ENCODE data around the gene NUDT17.
A peak's percentile ranks its signal among the peaks of the same experiment; 100 is the strongest.
"Not testable (repeated sequence)": the region's sequence is repeated elsewhere in the genome, so short reads cannot be mapped to it uniquely, and the experiment has no call there.

NUDT17 gene, protein sequence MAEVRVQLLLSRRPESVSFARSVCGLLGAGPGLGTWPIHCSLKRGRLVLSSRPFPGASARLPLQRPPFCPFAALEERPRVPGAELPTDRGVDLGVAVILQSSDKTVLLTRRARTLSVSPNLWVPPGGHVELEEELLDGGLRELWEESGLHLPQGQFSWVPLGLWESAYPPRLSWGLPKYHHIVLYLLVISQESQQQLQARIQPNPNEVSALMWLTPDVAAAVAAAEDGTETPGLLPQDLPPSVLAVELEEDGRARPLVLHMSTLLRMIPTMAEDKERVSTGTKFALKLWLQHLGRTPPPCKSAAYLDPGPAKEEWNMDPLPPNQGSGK

GRCh38 chr1:145845514-145846161 is at the start of gene NUDT17:
Gene NUDT17 (plus strand): TSS chr1:145845630. CDS start chr1:145845641, 11 bp downstream.
- Mint-ChIP-seq H3K36me3 (ENCODE audit: low read depth) (peaks cover 43% of the 10 kb centered on the region), H3K27ac (peak within 1 kb of the TSS; percentile 26), H3K4me3 (no peak within 1 kb of the TSS), H3K27me3 (no peaks in the 10 kb centered on the region), H3K9me3 (no peaks in the 10 kb centered on the region), H3K4me1 (ENCODE audit: low read depth) (peaks cover 19% of the 10 kb centered on the region)
- DNase-seq, result peak; percentile 86

DNA sequence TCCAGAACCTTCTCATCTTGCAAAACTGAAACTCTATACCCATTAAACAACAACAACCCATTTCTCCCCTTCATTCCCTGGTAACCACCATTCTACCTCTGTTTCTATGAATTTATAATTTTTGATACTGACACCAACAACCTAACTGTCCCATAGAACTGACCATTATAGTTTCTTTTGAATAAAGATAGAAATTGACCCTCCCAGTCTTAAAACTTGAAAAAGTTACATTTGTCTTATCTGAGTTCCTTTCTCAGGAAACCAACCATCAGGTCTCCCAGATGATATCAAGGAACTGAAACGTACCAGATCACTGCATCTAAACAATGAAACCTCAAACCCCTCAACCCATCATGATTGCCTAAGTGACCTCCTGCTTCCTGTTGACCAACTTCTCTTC is 48.7 kb upstream of the NUDT17 start:
- Mint-ChIP-seq H3K27me3 (no peaks in the 10 kb centered on the region), H3K27ac (no peak overlapping the region), H3K36me3 (ENCODE audit: low read depth) (peaks cover 74% of the 10 kb centered on the region), H3K4me1 (ENCODE audit: low read depth) (peaks cover 32% of the 10 kb centered on the region), H3K4me3 (no peak overlapping the region), H3K9me3 (peaks cover 19% of the 10 kb centered on the region)
- DNase-seq, result no peak

- Mint-ChIP-seq H3K4me1 (ENCODE audit: low read depth) (peaks cover 44% of the 10 kb centered on the region), H3K9me3 (peaks cover 19% of the 10 kb centered on the region), H3K27ac (no peak overlapping the region), H3K27me3 (no peaks in the 10 kb centered on the region), H3K36me3 (ENCODE audit: low read depth) (peaks cover 55% of the 10 kb centered on the region), H3K4me3 (no peak overlapping the region)
- no peak for DNase-seq
Observed at GRCh38 chr1:145799806-145800205, 45.6 kb upstream of the NUDT17 start.

DNA sequence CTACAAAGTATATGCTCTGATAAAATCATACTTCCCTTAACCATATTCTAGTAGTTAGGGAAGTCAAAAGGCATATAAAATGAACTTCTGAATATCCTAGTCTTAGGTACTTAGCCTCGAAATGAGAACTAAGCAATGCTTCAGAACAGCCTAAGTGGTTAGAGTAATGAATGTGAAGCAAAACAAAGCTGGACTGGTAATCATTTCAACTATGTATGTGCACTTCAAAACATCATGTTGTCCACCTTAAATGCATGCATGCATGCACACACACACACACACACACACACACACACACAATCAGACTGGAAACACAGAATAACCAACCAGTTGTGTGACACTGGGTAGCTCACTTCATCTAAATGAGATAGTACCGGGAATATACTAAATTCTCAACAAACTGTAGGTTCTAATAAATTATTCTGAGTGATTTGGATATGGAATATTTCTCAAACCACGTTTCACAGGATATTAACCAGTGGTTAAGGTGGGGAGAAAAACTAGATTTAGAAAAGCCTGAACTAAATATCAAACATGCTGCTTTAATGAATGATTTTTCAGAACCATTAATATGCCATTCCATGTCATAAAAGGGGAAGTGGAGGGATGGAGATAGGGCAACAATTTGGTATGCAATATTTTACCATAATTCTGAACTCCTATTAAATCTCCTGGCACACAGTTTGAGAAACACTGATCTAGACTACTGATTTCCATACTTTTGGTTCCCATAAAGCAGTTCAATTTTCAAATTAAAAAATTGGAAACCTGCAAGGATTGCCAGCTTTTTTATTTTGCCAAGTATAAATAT is 41.0 kb upstream of the NUDT17 start:
- Mint-ChIP-seq H3K4me1 (ENCODE audit: low read depth) (peaks cover 53% of the 10 kb centered on the region), H3K27ac (no peak overlapping the region), H3K4me3 (no peak overlapping the region), H3K36me3 (ENCODE audit: low read depth) (peaks cover 17% of the 10 kb centered on the region), H3K9me3 (no peaks in the 10 kb centered on the region), H3K27me3 (no peaks in the 10 kb centered on the region)
- DNase-seq, result no peak

DNA sequence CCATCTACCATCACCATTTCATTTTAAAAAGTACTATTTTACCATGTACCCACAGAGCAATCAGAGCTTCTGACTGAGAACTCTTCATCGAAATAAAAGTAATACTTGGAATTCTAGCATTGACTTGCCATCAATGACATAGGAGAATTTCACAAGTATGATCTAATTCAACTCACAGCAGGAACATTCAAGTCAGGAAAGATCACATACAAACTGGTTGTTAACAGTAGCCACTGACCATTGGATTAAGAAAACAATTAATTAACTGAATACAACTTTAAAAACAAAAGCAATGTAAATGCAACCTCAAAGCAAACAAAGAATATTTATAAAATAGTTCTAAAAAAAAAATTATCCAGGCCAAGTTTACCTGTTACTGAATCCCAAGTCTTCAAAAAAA is 40.4 kb upstream of the NUDT17 start:
- Mint-ChIP-seq H3K4me1 (ENCODE audit: low read depth) (peaks cover 50% of the 10 kb centered on the region), H3K27me3 (no peaks in the 10 kb centered on the region), H3K36me3 (ENCODE audit: low read depth) (peaks cover 11% of the 10 kb centered on the region), H3K4me3 (no peak overlapping the region), H3K9me3 (no peaks in the 10 kb centered on the region), H3K27ac (no peak overlapping the region)
- no peak for DNase-seq

DNA sequence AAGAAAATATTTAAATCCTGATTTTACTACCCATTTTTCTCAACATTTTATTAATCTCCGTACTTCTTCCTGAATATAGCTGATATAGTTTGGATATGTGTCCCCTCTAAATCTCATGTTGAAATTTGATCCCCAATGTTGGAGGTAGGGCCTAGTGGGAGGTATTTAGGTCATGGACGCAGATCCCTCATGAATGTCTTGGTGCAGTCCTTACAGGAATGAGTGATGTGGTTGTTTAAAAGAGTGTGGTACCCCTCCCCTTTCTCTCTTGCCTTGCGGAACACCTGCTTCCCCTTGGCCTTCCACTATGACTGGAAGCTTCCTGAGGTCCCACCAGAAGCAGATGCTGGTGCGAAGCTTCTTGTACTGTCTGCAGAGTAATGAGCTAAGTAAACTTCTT is 39.0 kb upstream of the NUDT17 start:
- peaks cover 44% of the 10 kb centered on the region for H3K4me1 Mint-ChIP-seq (ENCODE audit: low read depth)
- H3K27ac Mint-ChIP-seq, result no peak overlapping the region
- no peaks in the 10 kb centered on the region for H3K9me3 Mint-ChIP-seq
- peaks cover 7% of the 10 kb centered on the region for H3K36me3 Mint-ChIP-seq (ENCODE audit: low read depth)
- no peaks in the 10 kb centered on the region for H3K27me3 Mint-ChIP-seq
- no peak overlapping the region for H3K4me3 Mint-ChIP-seq
- no peak for DNase-seq

DNA sequence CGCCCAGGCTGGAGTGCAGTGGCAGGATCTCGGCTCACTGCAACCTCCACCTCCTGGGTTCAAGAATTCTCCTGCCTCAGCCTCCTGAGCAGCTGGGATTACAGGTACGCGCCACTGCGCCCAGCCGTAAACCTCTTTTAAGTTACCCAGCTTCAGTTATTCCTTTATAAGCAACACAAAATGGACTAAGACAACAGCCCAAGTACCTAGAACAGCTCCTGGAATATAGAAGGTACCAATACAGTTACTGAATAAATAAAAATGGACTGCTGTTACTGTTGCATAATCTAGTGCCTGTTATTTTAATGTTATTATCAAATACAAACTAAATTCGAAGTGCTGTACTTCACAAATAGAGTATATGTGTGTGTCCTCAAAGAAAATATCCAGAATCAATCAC is 38.6 kb upstream of the NUDT17 start:
- peaks cover 4% of the 10 kb centered on the region for H3K36me3 Mint-ChIP-seq (ENCODE audit: low read depth)
- peaks cover 40% of the 10 kb centered on the region for H3K4me1 Mint-ChIP-seq (ENCODE audit: low read depth)
- no peak for DNase-seq
- H3K9me3 Mint-ChIP-seq, result no peaks in the 10 kb centered on the region
- H3K4me3 Mint-ChIP-seq, result no peak overlapping the region
- no peak overlapping the region for H3K27ac Mint-ChIP-seq
- no peaks in the 10 kb centered on the region for H3K27me3 Mint-ChIP-seq

- not testable (repeated sequence) for H3K36me3 Mint-ChIP-seq (ENCODE audit: low read depth); H3K27ac Mint-ChIP-seq; H3K27me3 Mint-ChIP-seq; H3K4me3 Mint-ChIP-seq; DNase-seq; H3K9me3 Mint-ChIP-seq
- H3K4me1 Mint-ChIP-seq (ENCODE audit: low read depth), result peaks cover 14% of the 10 kb centered on the region
Observed at GRCh38 chr1:145812977-145813810, 32.2 kb upstream of the NUDT17 start.

- not testable (repeated sequence) for H3K36me3 Mint-ChIP-seq (ENCODE audit: low read depth); H3K9me3 Mint-ChIP-seq; H3K4me3 Mint-ChIP-seq; DNase-seq; H3K27ac Mint-ChIP-seq; H3K27me3 Mint-ChIP-seq
- H3K4me1 Mint-ChIP-seq (ENCODE audit: low read depth), result peaks cover 19% of the 10 kb centered on the region
Observed at GRCh38 chr1:145818095-145818494, 27.3 kb upstream of the NUDT17 start.

DNA sequence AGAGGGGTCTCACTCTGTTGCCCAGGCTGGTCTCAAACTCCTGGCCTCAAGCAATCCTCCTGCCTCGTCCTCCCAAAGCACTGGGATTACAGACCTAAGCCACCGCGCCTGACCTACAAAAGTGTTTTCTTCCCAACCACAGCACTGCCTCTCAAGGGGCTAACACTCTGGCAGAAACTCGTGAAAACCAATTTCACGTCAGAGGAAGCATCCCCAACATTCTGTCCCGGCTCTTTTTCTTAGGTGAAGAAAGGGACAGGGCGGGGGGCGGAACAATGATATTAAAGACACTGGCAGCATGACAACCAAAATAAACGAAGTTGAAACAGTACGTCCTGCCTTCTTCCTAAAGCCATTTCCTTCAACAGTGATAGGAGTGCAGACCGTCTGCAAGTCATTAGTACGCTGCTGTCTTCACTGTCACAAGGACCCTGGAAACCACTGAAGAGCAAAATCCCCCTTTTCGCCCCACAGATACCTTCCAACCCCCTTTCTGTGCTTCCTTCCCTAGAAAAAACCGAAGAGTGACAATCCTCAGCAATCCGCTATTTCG is 22.6 kb upstream of the NUDT17 start:
- Mint-ChIP-seq H3K36me3 (ENCODE audit: low read depth) (peaks cover 39% of the 10 kb centered on the region), H3K4me3 (peak overlapping the region; percentile 25), H3K4me1 (ENCODE audit: low read depth) (peaks cover 38% of the 10 kb centered on the region)
- not testable (repeated sequence) for H3K27me3 Mint-ChIP-seq, H3K27ac Mint-ChIP-seq, DNase-seq, H3K9me3 Mint-ChIP-seq

GRCh38 chr1:145823565-145824498 is 21.6 kb upstream of the NUDT17 start, which contains the start of the genes POLR3C and RNF115:
Gene POLR3C (plus strand): TSS chr1:145824200. CDS start chr1:145825777, 1,577 bp downstream.
Gene RNF115 (minus strand): TSS chr1:145824095. CDS start chr1:145823873, 222 bp downstream.
- no peaks in the 10 kb centered on the region for H3K27me3 Mint-ChIP-seq
- H3K27ac Mint-ChIP-seq, result peak within 1 kb of the TSS; percentile 98
- H3K4me3 Mint-ChIP-seq, result peak within 1 kb of the TSS; percentile 98
- peaks cover 47% of the 10 kb centered on the region for H3K4me1 Mint-ChIP-seq (ENCODE audit: low read depth)
- H3K9me3 Mint-ChIP-seq, result no peaks in the 10 kb centered on the region
- DNase-seq, result peak; percentile 87
- H3K36me3 Mint-ChIP-seq (ENCODE audit: low read depth), result peaks cover 48% of the 10 kb centered on the region

DNA sequence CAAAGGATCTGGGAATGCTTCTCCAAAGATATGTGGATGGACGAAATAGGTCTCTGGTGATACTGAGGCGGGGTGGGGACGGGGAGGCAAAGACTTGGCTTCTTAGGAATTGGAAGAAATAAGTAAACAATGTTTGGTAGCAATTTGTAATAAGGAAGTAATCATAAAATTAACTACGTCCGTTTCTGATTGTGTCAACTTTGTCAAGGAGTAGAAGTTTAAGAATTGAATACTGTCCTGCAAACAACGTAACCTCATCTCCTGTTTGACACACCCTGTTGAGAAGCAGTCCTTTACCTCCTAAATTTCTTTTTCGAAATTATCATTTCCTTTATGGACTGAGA is 21.0 kb upstream of the NUDT17 start:
- H3K27me3 Mint-ChIP-seq, result no peaks in the 10 kb centered on the region
- H3K4me1 Mint-ChIP-seq (ENCODE audit: low read depth), result peaks cover 51% of the 10 kb centered on the region
- H3K36me3 Mint-ChIP-seq (ENCODE audit: low read depth), result peaks cover 51% of the 10 kb centered on the region
- DNase-seq, result no peak
- H3K27ac Mint-ChIP-seq, result peak overlapping the region; percentile 98
- H3K4me3 Mint-ChIP-seq, result peak overlapping the region; percentile 98
- no peaks in the 10 kb centered on the region for H3K9me3 Mint-ChIP-seq

GRCh38 chr1:145826030-145826429 is 19.4 kb upstream of the NUDT17 start:
- H3K4me1 Mint-ChIP-seq (ENCODE audit: low read depth), result peaks cover 50% of the 10 kb centered on the region
- DNase-seq, result no peak
- peaks cover 65% of the 10 kb centered on the region for H3K36me3 Mint-ChIP-seq (ENCODE audit: low read depth)
- peak overlapping the region; percentile 58 for H3K27ac Mint-ChIP-seq
- H3K4me3 Mint-ChIP-seq, result peak overlapping the region; percentile 98
- H3K27me3 Mint-ChIP-seq, result no peaks in the 10 kb centered on the region
- no peaks in the 10 kb centered on the region for H3K9me3 Mint-ChIP-seq
